NCI-H1048 (cell line): ENCODE measurements around the gene INPP4B.
"Not testable (repeated sequence)": the region's sequence is repeated elsewhere in the genome, so short reads cannot be mapped to it uniquely, and the experiment has no call there.

ENCODE experiments used
- DNase-seq: peaks from one replicate; lab custom pipeline; 2025; lab: John Stamatoyannopoulos, UW

The INPP4B gene

DNA sequence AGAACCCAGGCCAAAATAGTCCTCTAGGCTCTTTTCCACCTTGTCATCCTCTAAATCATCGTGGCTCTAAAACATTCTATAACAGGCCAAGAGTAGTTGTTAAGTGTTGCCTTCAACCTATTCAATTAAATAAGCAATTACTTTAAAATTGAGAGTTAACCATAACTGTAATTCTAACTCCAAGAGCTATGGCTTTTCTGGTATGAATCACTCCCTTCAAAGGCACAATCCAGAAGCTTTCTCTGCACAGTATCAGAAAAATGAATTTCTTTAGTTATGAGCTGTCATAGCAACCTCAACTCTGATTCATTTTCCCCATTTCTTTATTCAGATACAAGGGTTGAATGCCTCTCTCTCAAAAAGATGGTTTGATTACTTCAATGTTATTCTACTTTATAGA, 21.7 kb downstream of the INPP4B start:
- DNase-seq = no peak

DNA sequence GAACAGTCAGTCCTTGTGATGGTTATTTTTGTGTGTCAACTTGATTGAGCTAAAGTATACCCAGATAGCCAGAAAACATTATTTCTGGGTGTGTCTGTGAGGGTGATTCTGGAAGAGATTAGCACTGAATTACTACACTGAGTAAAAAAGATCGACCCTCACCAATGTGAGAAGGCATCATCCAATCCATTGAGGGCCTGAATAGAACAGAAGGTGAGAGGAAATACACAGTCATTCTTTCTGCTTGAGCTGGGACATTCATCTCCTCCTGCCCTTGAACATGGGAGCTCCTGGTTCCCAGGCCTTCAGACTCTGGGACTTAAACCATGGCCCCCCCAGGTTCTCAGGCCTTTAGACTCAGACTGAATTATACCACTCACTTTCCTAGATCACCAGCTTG, 22.3 kb downstream of the INPP4B start:
- DNase-seq = no peak

DNA sequence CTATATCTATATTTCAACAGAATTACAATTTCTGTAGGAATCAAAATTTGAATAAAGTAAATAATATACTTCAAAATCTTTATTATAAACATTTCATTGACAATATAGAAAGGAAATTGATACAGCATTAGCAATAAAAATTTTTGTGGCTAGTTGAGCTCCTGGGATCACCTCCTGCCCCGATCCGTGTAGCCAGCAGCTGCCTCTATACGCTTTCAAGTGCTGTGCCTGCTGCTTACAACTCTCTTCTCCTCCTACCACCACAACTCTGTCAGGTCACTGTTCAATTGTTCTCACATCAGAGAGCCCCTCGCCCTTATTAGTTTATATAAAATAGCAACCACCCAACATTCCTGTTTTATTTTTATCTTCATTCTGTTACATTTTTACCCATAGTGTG, 27.6 kb downstream of the INPP4B start:
- no peak for DNase-seq

DNA sequence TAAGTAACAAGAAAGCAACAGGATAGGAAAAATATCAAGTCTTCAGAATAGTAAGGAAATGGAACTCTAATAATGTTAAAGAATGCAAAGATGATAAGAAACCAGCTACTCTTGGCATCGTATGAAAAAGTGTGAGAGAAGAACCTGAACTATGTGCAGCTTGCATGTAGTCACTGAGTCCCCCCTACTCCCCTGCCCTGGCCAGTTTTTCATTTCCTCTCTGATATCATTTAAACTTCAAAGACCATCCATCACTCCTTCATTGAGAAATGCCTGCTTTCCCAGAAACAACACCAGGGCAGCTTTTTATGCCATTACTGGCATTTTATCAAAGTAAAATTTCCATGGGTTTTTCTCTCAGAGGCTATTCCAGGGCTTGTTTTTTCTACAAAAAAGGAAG, 28.1 kb downstream of the INPP4B start:
- DNase-seq = no peak

DNA sequence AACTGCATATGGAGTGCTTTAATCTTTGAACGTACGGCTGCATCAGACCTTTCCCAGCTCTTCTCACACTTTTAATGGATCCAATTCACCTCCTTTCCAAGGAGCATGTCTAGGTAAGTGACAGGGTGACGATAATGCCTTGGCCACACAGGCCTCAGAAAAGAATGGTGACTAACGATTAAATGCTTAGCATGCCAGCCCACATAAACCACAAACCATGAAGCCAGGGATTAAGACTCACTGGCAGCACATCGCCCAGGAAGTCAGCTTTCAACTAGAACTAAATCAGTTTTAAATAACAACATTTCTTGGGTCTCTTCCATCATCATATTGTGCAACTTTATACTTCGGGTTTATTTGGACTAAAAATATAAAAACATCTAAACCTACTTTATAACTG, 28.7 kb downstream of the INPP4B start:
- DNase-seq = no peak

DNA sequence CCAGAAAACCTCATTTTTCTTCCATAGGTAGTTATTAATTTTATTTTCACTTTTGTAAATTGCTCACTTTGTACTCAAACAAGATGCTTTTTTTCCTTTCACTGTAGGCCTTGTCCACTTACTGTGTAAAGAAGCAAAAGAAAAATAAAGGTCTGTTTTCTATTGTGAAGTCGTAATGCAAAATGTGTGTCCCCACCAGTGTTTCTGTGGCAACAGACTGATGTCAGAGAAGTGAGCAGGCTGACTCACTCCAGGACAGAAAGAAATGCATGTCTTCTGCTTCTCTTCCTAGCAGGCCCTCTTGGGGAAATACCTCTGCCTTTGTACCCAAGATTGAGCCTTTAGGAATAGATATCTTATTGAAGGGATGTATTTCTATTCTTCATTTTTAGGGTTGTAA, 30.3 kb downstream of the INPP4B start:
- no peak for DNase-seq

DNA sequence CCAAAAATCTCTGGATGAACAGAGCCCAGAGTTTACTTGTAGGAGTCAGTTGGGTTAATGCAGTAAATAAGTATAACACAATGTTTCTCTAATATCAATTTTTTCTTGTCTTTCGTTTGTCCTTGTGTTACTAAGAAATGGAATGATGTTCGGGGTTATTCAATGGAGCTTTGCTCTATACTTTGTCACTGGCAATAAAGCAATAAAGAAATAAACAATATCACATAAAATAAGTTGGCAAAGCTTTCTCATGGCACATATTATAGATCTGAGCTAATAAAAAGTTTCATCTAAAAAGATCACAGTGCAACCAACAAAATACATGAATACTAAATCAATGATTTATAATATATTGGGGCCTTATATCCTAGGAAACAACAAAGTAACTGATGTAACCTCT, 32.7 kb downstream of the INPP4B start:
- no peak for DNase-seq

DNA sequence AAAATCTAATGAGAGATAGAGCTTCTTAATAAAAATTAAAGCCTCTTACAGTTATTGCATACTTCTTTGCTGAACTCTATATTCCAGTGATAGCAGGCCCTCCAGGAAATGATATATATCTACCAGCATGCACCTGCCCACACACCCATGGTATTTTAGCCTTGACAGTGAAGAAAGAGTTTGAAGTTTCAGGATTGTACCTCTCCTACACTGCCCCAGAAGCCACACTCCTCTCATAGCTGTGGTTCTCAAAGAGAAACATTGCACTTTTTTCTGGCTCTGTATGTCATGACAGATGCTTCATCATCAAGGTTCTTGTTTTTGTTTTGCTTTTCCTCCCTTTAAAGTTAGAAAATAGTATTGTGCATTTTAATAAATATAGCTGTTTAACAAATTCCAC, 34.0 kb downstream of the INPP4B start:
- DNase-seq = no peak

DNA sequence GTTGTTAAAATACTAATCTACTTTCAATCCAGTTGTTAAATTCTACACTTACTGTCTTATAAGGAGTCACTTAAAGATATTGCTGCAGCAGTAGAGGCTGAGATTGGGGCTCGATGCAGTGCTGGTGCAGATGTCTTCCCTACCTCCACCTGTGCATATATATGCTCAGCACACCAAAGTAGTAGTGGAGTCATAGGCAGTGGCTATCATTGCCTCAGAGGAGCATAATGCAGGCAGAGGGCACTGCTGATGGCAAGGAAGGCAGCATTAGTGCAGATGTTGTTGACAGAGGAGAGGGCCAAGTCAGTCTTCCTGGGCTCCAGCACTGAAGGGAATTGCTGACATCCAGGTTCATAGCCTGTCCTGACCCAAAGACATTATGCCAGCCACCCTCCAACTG, 35.1 kb downstream of the INPP4B start:
- DNase-seq = no peak

DNA sequence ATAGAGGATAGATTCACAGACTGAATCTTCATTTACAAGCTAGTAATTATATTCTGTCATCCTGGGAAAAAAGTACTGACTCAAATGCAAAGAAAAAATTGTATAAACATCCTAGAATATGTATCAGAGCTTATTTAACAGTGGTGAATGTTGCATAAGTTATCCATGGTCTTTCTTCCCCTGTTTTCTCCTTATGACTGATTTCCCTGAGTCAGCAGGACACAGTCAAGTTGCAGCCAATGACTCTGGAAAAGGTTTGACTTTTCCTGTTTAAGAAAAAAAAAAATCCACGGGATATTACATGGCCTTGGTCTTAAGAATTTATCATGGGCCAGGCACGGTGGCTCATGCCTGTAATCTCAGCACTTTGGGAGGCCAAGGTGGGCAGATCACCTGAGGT, 36.5 kb downstream of the INPP4B start:
- no peak for DNase-seq

DNA sequence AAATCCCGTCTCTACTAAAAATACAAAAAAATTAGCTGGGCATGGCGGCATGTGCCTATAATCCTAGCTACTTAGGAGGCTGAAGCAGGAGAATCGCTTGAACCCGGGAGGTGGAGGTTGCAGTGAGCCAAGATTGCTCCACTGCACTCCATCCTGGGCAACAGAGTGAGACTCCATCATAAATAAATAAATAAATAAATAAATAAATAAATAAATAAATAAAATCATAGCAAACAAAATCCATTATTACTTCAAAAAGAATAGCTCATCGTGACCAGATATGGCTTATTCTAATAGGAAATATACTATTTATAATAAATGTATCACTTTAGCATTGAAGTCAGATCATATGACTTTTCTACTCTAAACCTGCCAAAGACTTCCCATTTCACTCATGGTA, 42.2 kb downstream of the INPP4B start:
- DNase-seq = not testable (repeated sequence)

DNA sequence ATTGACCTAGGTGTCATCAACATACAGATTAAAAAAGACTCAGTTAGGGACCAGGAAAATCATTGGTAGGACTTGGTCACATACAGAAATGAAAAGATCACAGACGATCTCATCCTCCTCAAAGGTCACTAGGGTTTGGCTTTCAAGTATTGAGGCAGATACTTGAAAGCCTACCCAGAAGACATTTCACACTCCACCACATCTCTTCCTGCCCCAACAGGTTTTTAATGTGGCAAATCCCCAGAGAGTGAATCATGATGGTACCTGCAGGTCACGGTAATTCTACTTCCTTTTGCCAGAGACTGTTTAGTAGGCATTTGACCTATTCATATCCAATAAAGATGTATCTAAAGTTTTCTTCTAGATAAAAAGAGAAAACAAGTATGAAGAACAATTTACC, 44.1 kb downstream of the INPP4B start:
- no peak for DNase-seq

DNA sequence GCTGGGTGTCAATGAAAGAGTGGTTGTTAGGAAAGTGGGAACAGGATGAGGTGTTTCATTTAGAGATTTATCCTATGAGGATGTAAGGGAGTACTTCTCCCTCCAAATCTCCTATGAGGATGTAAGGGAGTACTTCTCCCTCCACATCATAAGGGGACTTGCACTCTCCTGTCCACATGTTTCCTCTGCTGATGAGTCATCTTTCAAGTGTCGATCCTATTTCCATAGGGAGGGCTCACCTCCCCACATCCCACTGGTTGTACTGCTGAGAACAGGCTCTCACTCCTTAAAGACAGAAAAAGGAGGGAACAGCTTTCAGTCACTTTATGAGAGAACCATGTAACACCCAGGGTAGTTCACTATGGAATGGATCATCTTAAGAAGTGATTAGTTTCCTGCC, 65.0 kb downstream of the INPP4B start:
- DNase-seq = no peak

DNA sequence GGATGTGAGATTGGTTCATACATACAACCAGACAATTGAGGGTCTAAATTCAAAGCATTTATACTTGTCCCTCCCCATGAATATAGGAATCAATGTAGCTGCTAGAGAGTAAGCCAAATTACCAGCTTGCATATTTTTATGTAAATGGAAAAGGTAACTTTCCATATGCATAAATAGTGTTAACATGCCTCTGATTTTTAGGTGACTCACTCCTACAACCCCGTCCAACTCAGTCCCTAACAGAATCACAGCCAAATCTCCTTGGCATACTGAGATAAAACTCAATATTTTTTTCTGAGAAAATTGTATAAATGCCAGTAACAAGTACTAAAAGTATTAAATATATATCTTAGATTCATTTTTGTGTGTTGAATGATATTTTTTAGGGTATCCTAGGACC, 67.2 kb downstream of the INPP4B start:
- no peak for DNase-seq

DNA sequence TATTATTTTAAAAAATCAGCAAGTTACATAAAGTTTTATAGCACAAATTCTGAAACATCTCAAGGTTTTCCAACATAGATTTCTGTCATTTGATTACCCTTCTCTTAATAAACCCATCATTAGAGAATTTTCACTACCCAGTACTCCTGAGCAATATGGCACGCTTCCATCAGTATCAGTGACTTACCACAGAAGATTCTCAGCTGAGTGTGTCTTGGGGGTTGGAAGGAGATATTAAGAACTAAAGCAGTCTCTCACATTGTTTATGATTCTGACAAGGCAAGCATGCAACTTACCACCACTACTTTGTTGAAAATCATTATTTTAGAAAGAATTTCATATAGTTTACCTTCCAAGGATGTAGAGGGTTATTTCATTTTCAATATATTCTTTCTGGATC, 67.7 kb downstream of the INPP4B start:
- no peak for DNase-seq

DNA sequence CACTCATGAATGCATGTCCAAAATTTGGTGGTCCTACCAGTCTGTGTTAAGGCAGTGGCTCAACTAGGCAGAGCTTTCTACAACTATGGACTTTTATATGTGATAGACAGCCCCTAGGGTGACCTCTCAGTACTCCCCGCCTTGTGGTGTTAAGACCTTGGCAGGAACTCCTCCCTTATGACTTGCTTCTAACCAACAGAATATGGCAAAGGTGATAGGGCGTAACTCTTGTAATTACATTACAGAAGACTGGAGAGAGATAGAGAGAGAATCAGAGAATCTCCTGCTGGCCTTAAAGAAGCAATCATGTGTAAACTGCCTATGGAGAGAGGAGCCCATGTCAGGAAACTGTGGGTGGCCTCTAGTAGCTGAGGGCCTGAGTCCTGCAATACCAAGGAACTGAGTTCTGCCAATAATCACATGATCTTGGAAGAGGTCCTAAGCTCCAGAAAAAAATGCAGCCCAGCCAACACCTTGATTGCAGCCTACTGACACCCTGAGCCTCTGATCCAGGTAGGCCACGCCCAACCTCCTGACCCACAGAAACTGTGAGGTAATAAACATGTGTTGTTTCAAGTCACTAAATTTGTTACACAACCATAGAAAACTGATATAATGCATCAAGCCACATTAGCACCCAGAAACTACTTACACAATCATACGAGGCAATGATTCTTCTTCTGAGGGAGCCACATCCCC, 68.9 kb downstream of the INPP4B start:
- no peak for DNase-seq

DNA sequence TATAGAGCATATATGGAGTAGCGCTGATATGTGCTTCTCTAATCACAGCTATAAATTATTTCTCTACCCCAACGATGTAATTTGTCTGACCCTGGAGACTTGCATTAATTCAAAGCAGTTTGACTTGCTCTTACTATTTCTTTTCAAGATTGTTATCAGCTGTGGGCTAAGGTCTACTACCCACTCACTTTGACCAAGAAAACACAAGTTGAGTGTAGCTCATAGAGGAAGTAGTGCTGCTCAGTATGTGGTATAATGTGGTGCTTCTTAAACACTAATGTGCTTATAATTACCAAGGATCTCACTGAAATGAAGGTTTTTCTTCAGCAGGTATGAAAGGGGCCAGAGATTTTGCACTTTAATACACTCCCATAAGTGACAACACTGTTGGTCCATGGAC, 70.1 kb downstream of the INPP4B start:
- no peak for DNase-seq

DNA sequence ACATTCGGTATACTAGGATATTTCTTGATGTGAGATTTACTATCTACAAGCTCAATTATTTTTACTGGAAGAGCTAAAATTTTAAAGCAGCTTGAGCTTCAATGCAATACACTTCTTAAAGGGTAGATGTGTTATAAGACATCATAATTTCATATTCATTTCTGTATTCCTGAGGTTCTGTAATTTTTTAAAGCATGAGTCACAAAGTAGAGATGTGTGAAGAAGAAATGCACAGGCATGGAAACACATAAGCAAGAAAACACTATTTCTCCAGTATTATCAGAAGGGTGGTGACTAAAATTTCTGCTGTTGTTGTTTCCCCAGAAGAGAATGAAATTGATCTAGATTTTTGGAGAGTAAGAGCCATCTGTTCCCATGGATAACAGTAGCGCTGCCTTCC, 72.6 kb downstream of the INPP4B start:
- no peak for DNase-seq

DNA sequence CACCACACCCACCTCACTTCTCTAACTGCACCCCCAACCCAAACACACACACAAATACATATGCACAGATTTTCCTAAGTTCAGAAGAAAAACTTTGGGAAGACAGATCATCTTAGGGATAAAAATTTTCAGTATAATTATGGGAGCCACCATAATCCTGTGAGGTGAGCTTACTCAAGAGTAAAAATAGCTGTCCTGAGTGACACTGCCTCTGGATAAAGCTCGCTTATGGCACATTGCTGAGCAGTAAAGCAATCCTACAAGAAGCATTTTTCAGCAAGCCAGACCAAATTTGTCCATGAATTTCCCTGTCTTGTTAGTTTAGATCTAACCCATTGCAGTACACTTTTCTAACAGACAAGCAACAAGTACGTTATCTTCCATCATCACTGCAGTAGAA, 83.8 kb downstream of the INPP4B start:
- no peak for DNase-seq

DNA sequence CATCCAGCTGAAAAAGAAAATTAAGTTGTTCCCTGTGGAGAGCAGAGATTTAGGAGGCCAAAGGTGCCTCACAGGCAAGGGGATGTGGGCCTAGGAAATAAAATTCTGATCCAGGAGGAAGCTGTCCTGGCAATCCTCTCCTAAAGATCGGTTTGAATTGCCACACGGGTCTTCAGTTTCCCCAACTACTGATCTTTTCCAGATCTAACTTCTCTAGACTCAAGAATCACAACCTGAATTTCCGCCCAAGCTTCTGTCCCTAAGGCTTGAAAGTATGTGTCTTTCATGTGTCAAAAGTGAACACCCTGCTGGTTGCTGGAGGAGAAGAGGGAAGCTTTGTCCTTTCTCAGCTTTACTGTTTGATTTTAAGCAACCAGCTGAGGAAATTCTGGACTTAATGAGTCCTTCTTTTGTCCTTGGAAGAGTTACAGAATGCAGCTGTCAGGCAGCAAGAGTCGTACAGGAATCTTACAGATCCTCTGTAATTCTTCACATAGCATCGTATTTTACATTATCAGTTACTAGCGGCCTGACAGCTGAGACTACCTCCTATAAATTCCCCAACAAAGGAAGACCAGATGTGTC, 93.8 kb downstream of the INPP4B start:
- no peak for DNase-seq

DNA sequence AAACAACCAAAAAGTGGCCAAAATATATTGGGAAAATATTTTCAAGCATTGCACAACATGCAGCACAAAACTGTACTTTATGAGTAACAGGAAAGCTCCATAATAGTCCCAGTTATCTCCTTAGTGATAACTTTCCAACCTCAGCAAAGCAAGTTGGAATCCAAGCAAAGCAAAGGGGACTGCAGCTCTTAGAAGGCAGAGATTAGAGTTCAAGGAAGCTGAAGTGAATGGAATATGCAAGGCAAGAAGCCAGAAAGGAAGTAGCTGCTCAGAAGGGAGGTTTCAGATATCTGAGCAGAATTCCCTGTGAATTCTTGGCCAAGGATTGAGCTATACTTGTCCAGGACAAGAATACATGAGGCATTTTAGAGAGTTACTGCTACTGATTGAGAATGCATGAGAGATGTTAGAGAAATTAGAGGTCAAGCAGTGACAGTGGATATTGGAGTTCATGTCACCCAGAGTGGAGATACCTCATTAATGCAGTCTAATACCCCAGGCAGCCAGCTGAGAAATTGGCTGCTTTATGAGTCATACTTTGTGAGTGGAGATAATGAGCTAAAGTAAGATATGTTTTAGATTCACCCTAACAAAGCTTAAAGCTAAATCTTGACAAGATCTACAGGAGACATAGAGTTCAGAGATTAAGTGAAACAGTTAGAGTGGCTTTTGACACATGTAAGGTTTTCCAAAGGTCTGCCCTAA, 102.8 kb downstream of the INPP4B start:
- DNase-seq = no peak

DNA sequence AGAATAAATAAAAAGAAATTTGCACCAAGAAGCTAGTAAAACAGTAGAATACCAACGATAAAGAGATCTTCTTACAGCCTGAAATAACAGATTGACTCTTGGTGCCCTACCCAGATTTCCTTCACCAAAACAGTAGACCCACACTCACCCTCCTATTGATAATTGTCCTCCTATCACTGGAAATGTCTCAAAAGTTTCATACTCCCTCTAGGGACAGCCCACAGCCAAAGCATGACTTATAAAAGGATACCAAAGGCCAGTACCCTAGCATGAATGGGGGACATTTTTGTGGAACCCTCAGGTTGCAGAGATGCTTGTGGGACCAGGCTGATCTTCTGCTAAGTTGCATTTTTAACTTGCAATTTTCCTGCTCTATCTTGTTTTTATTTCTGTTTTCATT, 104.1 kb downstream of the INPP4B start:
- DNase-seq = no peak

DNA sequence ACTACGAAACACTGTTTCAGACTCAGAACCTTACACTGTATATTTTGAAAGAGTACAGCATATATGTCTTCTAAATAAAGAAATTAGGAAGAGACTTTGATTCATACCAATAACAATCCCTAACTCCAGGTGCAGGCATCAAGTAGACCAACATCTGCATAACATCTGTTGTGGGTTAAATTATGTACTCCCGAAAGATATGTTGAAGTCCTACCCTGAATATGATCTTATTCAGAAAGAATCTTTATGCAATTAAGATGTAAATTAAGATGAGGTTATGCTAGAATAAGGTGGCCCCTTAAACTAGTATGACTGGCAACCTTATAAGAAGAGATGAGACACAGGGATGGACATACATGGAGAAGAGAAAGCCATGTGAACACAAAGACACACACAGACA, 117.9 kb downstream of the INPP4B start:
- DNase-seq = no peak

DNA sequence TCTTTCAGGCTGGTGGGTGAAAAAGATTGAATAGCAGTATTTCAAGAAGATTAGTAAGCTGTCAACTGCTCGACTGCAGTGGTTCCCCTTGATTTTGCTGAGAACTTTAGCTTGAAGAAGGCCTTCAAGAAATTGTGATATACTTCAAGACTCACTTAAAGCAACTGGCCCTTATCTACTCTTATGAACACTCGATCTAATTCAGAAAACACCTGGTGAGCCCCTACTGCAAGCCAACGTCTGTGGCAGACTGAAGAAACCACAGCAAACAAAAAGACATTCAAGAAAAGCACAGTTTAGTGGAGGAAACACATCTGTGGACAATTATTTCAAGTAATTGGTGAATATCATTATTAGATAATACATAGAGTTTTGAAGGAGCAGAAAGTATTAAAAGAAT, 119.0 kb downstream of the INPP4B start:
- no peak for DNase-seq
